HG02798 (cell line): ENCODE results near the gene SNAPIN.

ENCODE experiments used
- ATAC-seq: cut with Tn5 transposase; IDR thresholded peaks from one replicate; pipeline ENCODE4 v1.9.1; 2021; ENCODE audit warnings: mild to moderate bottlenecking; ENCODE audit not compliant: unreplicated experiment, poor library complexity

Gene SNAPIN

GRCh38 chr1:153698923-153699714 is 40.6 kb downstream of the SNAPIN start:
- no peak for ATAC-seq

DNA sequence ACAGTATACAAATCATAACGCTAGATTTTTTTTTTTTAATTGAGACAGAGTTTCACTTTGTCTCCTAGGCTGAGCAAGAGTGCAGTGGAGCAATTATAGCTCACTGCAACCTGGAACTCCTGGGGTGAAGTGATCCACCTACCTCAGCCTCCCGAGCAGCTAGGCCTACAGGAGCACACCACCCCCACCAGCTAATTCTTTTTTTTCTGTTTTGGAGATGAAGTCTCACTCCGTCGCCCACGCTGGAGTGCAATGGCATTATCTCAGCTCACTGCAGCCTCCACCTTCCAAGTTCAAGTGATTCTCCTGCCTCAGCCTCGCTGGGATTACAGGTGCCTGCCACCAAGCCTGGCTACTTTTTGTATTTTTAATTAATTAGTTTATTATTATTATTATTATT is 41.3 kb downstream of the SNAPIN start:
- ATAC-seq: no peak

DNA sequence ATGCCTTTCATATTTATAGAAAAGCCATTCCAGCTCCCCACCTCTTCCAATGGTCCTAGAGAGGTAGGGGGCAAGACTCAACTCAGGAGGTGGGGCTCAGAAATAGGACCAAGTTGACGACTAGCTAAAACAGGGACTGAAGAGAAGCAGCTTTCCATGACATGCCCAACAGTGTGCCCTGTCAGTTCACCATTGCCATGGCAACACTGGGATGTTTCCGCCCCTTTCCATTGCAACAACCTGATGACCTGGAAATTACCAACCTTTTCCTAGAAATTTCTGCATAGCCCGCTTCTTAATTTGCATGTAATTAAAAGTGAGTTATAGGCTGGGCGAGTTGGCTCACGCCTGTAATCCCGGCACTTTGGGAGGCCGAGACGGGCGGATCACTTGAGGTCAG is 47.0 kb downstream of the SNAPIN start:
- ATAC-seq: no peak

GRCh38 chr1:153711026-153711425 is 52.5 kb downstream of the SNAPIN start:
- ATAC-seq: no peak
